ENCODE data around the gene KDSR.
"Not testable (repeated sequence)": the region's sequence is repeated elsewhere in the genome, so short reads cannot be mapped to it uniquely, and the experiment has no call there.

KDSR gene

DNA sequence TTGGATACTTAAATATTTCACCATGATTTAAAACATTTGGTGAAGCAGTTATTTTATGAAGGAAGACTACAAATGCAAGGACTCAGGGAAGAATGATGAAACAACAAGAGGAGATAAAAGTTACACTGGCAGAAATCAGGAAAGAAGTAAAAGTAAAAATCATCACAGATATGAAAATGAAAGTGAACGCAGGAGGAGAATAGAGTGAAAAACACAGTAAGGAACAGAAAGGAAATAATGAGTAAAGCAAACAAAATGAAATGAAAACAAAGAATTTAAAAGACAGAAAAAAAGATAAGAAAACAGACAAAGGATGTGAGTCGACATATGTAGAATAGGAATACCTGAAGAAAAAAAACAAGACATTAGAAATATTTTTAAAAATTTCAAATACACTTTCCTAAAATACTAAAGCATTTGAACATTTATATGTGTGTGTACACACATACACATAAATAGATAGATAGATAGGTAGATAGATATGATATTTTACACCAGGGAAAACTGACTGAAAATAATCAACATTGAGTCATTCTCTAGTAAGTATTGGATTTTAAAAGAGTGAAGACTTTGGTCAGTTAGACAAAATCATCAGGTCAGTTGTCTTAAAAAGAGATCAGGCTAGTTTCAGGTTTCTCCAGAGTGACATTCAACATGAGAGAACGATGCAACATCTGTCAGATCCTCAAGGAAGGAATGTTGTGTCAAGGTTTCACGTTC, 12.1 kb upstream of the KDSR start:
- intact Hi-C loops (cut with micrococcal nuclease), result no loop called here
- Mint-ChIP-seq H3K4me3 (no peak overlapping the region), H3K36me3 (ENCODE audit: low read depth) (peaks cover 16% of the 10 kb centered on the region), H3K9me3 (peaks cover 31% of the 10 kb centered on the region), H3K4me1 (ENCODE audit: low read depth) (peaks cover 24% of the 10 kb centered on the region), H3K27me3 (no peaks in the 10 kb centered on the region), H3K27ac (no peak overlapping the region)

DNA sequence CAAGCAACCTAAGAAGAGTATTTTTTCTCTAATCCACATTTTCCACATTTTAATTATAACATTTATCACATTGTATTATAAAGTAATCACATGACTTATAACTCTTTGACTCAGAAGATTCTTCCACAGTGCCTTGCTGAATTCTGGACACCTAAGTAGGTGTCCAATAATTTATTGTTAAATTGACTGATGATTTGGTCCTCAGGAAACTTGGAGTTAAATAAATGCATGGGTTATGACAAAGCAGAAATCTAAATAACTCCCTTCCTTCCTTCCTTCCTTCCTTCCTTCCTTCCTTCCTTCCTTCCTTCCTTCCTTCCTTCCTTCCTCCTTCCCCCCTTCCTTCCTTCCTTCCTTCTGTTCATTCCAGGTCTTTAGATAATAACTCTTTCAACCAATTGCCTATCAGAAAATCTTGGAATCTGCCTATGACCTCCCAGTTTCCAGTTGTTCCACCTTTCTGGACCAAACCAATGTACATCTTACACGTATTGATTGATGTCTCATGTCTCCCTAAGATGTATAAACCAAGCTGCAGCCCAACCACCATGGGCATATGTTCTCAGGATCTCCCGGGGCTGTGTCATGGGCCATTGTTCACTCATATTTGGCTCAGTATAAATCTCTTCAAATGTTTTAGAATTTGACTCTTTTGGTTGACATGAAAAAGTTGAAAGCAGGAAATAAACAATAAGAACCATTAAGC, 10.4 kb upstream of the KDSR start:
- H3K9me3 Mint-ChIP-seq, result peaks cover 16% of the 10 kb centered on the region
- peak overlapping the region; percentile 2 for H3K27ac Mint-ChIP-seq
- intact Hi-C loops (cut with micrococcal nuclease), result no loop called here
- H3K4me1 Mint-ChIP-seq (ENCODE audit: low read depth), result peaks cover 24% of the 10 kb centered on the region
- H3K36me3 Mint-ChIP-seq (ENCODE audit: low read depth), result no peaks in the 10 kb centered on the region
- no peak overlapping the region for H3K4me3 Mint-ChIP-seq
- no peaks in the 10 kb centered on the region for H3K27me3 Mint-ChIP-seq

DNA sequence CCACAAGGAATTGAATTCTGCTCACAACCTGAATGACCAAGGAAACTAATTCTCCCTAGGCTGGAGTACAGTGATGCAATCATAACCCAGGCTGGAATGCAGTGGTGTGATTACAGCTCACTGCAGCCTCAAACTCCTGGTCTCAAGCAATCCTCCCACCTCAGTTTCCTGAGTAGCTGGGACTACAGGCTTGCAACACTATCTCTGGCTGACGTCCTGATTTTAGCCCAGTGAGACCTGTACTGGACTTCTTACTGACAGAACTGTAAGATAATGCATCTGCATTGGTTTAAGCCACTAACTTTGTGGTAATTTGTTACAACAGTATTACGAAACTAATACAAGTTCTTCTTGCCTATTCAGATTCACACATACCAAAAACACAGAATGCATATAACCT, 9.5 kb upstream of the KDSR start:
- no peaks in the 10 kb centered on the region for H3K36me3 Mint-ChIP-seq (ENCODE audit: low read depth)

DNA sequence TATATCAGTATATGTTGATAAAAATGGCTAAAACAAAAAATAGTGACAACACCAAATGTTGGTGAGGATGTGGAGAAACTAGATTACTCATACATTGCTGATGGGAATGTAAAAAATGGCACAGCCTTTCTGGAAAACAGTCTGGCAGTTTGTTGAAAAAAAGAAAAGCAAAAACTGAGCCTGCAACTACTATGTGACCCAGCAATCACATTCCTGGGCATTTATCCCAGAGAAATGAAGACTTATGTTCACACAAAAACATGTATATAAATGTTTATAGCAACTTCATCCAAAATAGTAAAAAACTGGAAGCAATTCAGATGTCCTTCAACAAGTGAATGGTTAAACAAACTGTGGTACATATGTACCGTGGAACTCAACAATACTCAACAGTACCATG, 7.5 kb upstream of the KDSR start:
- Mint-ChIP-seq H3K4me1 (ENCODE audit: low read depth) (peaks cover 24% of the 10 kb centered on the region), H3K27me3 (no peaks in the 10 kb centered on the region), H3K27ac (no peak overlapping the region), H3K9me3 (peaks cover 8% of the 10 kb centered on the region), H3K4me3 (no peak overlapping the region), H3K36me3 (ENCODE audit: low read depth) (no peaks in the 10 kb centered on the region)
- intact Hi-C loops (cut with micrococcal nuclease), result no loop called here

More for the DNA sequence above, 9.5 kb upstream of the KDSR start:
- intact Hi-C loops (cut with micrococcal nuclease), result no loop called here
- Mint-ChIP-seq H3K27me3 (no peaks in the 10 kb centered on the region), H3K4me3 (no peak overlapping the region), H3K27ac (no peak overlapping the region), H3K9me3 (peaks cover 10% of the 10 kb centered on the region), H3K4me1 (ENCODE audit: low read depth) (peaks cover 24% of the 10 kb centered on the region)

DNA sequence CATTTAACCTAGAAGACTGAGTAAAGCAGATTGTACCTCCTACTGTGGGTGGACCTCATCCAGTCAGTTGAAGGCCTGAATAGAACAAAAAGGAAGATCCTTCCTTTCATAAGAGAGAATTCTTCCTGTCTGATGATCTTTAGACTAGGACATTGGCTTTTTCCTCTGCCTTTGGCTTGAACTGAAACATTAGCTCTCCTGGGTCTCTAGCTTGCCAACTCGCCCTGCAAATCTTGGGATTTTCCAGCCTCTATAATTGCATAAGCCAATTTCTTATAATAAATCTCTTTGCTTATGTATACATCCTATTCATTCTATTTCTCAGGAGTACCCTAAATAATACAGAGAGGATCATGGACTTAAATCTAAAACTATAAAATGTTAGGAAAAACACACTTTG, 6.2 kb upstream of the KDSR start:
- Mint-ChIP-seq H3K9me3 (peaks cover 8% of the 10 kb centered on the region), H3K27ac (no peak overlapping the region), H3K36me3 (ENCODE audit: low read depth) (no peaks in the 10 kb centered on the region), H3K4me3 (no peak overlapping the region), H3K27me3 (no peaks in the 10 kb centered on the region), H3K4me1 (ENCODE audit: low read depth) (peaks cover 19% of the 10 kb centered on the region)
- intact Hi-C loops (cut with micrococcal nuclease), result no loop called here

DNA sequence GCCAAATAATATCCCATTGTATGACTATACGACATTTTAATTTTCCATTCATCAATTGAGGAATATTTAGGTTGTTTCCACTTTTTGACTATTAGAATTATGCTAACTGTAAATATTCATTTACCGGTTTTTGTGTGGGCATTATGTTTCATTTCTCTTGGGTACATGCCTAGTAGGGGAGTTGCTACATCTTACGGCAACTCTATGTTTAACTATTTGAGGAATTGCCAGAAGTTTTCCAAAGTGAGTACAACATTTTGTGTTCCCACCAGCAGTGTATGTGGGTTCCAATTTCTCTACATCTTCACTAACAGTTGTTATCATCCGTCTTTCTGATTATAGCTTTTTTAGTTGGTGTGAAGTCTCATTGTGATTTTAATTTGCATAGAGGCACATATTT, 1.6 kb upstream of the KDSR start:
- Mint-ChIP-seq H3K4me3 (peak overlapping the region; percentile 84), H3K9me3 (no peaks in the 10 kb centered on the region), H3K36me3 (ENCODE audit: low read depth) (no peaks in the 10 kb centered on the region), H3K4me1 (ENCODE audit: low read depth) (peaks cover 26% of the 10 kb centered on the region), H3K27me3 (peaks cover 2% of the 10 kb centered on the region), H3K27ac (peak overlapping the region; percentile 82)
- intact Hi-C loops (cut with micrococcal nuclease), result no loop called here

DNA sequence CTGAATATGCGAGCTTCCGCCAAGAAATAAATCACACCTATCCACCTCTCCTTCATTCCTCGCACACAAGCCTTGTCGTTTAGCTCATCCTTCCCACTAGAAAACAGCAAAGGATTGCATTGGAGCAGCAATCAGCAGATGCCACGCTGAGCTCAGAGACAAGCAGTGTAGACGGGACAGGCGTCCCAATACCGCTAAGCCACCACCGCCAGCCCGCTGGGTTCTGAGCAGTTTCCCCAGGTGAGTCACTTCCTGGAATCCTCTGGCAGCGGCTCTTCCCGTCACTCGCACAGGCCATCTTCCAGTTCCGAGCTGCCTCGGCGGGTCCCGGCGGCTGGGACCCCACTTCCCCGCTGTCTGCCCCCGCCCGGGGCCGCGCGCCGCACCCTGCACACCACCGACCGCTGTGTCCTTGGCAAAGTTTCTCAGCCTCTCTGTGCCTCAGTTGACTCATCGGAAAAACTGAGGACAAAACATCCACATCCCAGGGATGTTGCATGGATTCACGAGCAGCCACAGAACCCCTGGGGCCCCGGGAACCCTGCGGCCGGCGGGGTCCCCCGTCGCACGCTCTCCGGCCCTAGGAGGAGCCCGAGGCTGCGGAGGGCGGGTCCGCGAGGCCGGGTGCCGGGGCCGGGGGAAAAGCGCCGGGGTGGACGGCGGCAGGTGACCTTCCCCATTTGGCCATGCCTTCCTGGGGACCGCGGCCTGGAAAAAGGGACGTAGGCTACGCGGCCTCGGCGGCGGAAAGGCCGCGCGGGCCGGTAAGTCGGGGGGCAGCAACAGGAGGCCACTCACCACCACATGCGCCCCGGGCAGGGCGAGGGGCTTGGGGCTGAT, 573 bp downstream of the KDSR start:
- peaks cover 26% of the 10 kb centered on the region for H3K4me1 Mint-ChIP-seq (ENCODE audit: low read depth)
- intact Hi-C loops (cut with micrococcal nuclease), result loop anchor here (1.0 to 2.0 kb wide), 2 partner anchors 56 to 130 kb away; partner anchors contain the start of gene VPS4B

DNA sequence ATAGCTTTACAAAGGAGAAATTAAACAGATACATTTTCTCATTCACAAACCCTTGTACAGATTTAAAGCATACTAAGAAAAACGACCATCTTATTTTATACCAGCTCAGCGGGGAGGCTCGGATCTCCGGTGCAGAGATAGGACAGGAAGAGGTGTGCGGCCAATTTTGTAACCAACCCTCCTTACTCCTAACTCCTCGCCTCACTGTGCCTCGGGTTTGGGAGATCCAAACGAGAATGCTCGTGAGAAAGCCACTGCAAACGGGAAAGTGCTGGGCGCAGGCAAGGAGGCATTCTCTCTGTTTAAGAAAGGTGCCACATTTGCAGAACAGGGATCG, 1.2 kb downstream of the KDSR start:
- peaks cover 2% of the 10 kb centered on the region for H3K27me3 Mint-ChIP-seq
- H3K27ac Mint-ChIP-seq, result peak overlapping the region; percentile 82
- peaks cover 17% of the 10 kb centered on the region for H3K36me3 Mint-ChIP-seq (ENCODE audit: low read depth)
- H3K4me3 Mint-ChIP-seq, result peak overlapping the region; percentile 84
- no peaks in the 10 kb centered on the region for H3K9me3 Mint-ChIP-seq
- intact Hi-C loops (cut with micrococcal nuclease), result loop anchor here (2.0 kb wide), 1 partner anchor 129 kb away; no protein-coding TSS in a partner anchor
- peaks cover 26% of the 10 kb centered on the region for H3K4me1 Mint-ChIP-seq (ENCODE audit: low read depth)

More for the DNA sequence above, 573 bp downstream of the KDSR start:
- peaks cover 2% of the 10 kb centered on the region for H3K27me3 Mint-ChIP-seq
- peaks cover 14% of the 10 kb centered on the region for H3K36me3 Mint-ChIP-seq (ENCODE audit: low read depth)
- peak overlapping the region; percentile 84 for H3K4me3 Mint-ChIP-seq
- H3K9me3 Mint-ChIP-seq, result no peaks in the 10 kb centered on the region
- H3K27ac Mint-ChIP-seq, result peak overlapping the region; percentile 82

DNA sequence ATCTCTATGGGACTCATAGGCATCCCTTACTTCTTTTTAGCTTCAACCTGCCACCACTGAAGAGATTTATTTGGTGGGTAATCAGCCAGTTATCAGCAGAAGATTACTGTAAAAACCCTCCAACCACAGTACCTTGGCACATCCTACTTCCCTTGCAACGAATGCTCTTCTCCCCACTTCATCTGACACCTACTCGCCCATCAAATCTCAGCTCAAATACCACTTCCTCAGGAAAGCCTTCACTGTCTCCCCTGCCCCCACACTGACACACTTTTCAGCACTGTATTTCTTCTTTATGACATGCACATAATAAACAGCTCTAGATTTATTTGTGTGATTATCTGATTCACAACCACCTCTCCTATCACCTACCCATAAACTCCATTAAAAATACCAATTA, 3.1 kb downstream of the KDSR start:
- intact Hi-C loops (cut with micrococcal nuclease), result no loop called here
- H3K4me1 Mint-ChIP-seq (ENCODE audit: low read depth), result peaks cover 26% of the 10 kb centered on the region

DNA sequence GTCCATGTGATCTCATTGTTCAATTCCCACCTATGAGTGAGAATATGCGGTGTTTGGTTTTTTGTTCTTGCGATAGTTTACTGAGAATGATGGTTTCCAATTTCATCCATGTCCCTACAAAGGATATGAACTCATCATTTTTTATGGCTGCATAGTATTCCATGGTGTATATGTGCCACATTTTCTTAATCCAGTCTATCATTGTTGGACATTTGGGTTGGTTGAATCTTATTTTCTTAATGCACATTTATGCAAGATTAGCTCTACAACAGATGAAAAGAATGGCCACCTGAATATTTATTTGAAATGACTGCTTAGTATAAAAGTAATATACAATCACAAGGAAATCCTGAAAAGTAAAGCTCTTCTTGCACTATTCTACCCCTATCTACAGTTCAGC, 3.6 kb downstream of the KDSR start:
- intact Hi-C loops (cut with micrococcal nuclease); H3K27ac Mint-ChIP-seq; H3K27me3 Mint-ChIP-seq; H3K9me3 Mint-ChIP-seq; H3K4me3 Mint-ChIP-seq: not testable (repeated sequence)
- peaks cover 40% of the 10 kb centered on the region for H3K36me3 Mint-ChIP-seq (ENCODE audit: low read depth)
- peaks cover 25% of the 10 kb centered on the region for H3K4me1 Mint-ChIP-seq (ENCODE audit: low read depth)

More for the DNA sequence above, 3.1 kb downstream of the KDSR start:
- Mint-ChIP-seq H3K27ac (no peak overlapping the region), H3K4me3 (no peak overlapping the region), H3K27me3 (peaks cover 2% of the 10 kb centered on the region), H3K36me3 (ENCODE audit: low read depth) (peaks cover 36% of the 10 kb centered on the region), H3K9me3 (no peaks in the 10 kb centered on the region)

DNA sequence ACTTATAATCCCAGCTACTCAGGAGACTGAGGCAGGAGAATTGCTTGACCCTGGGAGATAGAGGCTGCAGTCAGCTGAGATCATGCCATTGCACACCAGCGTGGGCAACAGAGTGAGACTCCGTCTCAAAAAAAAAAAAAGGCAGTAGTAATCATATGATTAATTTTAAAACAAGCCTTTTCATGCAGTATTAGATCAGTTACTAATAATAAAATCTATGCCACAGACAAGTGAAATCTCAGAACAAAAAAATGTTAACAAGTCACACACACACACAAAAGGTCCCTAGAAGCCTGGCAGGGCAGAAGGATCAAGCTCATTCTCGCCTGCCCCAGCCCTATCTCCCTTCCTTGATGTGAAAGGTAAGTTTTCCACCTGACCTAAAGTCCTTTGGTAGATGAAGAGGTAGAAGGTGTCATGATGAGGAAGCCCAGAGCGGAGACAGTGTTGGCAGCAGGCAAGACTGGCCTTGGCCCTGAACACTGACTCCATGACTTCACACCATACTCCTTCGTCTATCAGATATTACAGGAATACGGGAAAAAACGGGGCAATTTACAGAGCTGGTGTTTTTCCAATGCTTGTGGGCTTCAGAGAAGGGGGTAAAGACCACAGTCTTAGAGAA, 10.6 kb downstream of the KDSR start:
- no peak overlapping the region for H3K4me3 Mint-ChIP-seq
- no peak overlapping the region for H3K27ac Mint-ChIP-seq
- H3K36me3 Mint-ChIP-seq (ENCODE audit: low read depth), result peaks cover 90% of the 10 kb centered on the region
- H3K9me3 Mint-ChIP-seq, result no peaks in the 10 kb centered on the region
- no peaks in the 10 kb centered on the region for H3K4me1 Mint-ChIP-seq (ENCODE audit: low read depth)
- intact Hi-C loops (cut with micrococcal nuclease), result loop anchor here (5.0 kb wide), 1 partner anchor 36 kb away; no protein-coding TSS in a partner anchor
- H3K27me3 Mint-ChIP-seq, result no peaks in the 10 kb centered on the region

DNA sequence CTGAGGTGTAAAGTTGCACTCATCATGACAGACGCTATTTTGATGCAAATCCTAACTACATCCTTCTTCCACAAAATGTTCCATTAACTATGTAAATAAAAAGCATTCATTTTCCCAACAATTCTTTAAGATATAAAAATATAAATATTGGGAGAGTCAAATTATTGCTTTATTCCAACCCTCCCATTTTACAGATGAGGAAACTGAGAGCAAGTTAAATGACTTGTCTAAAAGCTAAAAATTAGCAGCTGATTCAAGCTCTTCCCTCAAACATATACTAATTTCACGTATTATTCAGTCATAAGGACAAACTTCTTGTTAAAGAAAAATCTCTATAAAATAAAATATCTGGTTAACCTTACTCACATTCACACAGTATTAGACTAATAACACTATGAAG, 16.8 kb downstream of the KDSR start:
- no peak overlapping the region for H3K27ac Mint-ChIP-seq
- no peaks in the 10 kb centered on the region for H3K9me3 Mint-ChIP-seq
- peaks cover 92% of the 10 kb centered on the region for H3K36me3 Mint-ChIP-seq (ENCODE audit: low read depth)
- H3K4me1 Mint-ChIP-seq (ENCODE audit: low read depth), result peaks cover under 1% of the 10 kb centered on the region
- intact Hi-C loops (cut with micrococcal nuclease), result no loop called here
- no peak overlapping the region for H3K4me3 Mint-ChIP-seq
- no peaks in the 10 kb centered on the region for H3K27me3 Mint-ChIP-seq

DNA sequence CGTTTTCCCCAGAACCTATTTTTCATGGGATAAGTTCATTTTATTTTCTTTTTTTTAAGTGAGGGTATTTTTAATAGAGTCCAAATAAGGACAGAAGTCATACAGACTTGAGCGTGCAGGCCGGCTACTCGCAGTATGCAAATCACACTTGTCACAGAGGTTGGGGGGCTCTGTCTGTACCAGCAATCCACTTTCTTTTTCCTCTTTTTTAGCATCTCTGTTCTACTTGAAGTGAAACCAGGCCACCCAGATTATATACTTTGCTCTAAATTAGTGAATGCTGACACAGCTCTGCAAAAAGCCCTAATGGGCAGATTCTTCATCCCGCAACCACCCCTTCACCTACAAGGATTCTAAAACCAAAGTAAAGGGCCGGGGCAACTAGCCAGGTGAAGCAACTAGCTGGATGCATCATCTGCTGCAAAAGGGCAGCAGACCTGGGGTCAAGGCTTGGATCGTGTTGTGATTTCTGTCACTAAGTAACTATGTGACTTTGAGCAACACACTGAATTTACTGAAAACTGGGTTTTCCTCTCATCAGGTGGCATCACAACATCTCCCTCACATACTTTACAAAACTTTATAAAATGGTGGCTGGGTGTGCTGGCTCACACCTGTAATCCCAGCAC, 18.4 kb downstream of the KDSR start:
- Mint-ChIP-seq H3K36me3 (ENCODE audit: low read depth) (peaks cover 92% of the 10 kb centered on the region), H3K27ac (no peak overlapping the region), H3K9me3 (no peaks in the 10 kb centered on the region), H3K27me3 (no peaks in the 10 kb centered on the region), H3K4me1 (ENCODE audit: low read depth) (peaks cover 5% of the 10 kb centered on the region), H3K4me3 (no peak overlapping the region)
- intact Hi-C loops (cut with micrococcal nuclease), result loop anchor here (10.0 kb wide), 1 partner anchor 156 kb away; no protein-coding TSS in a partner anchor

All from dendritic cell treated with granulocyte-macrophage colony-stimulating factor and Interleukin-4, amounts not matched to agents 40 ng/mL and 50 ng/mL, for 4 days (primary cell).